ENCODE data around the gene NAA16. TPM values are rescaled to one million over a fixed set of nuclear protein-coding genes. Genes with fewer than 3 reads are reported as not detected.
"Not testable (repeated sequence)": the region's sequence is repeated elsewhere in the genome, so short reads cannot be mapped to it uniquely, and the experiment has no call there.

The NAA16 gene
- total RNA-seq, 1 donor from 2014 or later = 10.0 TPM

DNA sequence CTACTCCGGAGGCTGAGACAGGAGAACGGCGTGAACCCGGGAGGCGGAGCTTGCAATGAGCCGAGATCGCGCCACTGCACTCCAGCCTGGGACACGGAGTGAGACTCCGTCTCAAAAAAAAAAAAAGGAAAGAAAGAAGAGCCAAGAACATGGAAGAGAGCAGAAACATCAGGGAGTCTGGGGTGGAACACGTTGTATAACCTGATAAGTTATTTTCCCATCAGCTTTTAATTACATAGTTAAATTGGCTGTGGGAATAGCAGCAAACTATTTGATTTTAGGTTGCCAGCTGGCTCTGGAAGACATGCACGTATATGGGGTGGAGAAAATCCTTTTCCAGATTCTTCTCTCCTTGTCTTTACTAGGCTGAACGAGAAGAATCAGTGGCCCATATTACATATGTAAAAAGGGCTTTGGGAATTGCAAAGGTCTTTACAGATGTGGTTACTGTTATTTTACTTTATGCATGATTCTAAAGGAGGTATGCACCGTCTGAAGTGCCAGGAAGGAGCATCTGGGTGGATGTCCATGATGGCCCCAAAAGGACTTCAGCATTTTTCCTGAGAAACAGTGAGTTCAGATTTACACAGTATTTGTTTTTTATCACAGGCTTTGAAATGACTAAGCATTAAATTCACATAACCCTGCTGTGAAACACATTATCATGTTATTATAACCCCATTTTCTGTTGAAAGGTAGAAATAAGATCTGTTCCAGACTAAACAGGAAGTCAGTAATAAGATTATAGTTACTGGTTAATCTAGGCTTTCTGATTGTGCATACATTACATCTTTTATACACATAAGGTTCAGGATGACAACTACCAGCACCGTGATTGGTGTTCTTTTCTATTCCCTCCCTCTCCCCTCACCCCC lies 4.6 kb upstream of the NAA16 start:
- no peak for DNase-seq

DNA sequence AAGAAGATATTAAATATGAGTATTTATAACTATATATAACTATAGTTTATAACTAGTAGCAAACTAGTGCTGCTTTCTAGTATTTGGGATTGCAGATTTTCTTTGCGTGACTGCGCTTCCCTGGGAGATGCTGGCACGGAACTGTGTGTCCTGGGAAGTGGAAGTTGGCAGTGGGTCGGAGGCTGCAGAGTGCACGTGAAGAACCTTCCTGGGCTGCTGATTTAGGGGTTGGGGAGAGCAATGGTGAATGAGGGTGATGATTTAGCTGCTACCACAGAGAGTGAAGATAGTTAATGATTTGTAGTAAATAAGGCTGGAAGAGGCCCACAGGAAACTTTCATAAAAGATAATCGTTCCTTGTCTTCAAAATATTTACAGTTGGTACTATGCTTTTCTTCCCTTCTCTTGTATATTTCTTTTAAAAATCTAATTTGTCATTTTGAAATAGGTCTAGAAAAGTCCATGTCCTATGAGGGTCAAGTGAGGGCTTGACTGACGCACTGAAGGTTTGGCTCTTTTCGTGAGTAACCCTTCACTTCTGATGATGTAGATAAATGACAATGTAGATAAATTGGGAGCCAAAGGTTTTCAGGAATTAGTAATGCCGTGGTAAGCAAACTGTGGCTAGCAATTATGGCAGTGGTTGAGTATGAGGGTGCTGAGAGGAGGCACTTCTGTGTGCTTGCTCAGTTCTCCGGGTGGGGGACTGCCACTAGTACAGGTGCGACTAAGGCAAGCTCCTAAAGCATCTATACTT lies 3.0 kb upstream of the NAA16 start:
- DNase-seq = no peak

DNA sequence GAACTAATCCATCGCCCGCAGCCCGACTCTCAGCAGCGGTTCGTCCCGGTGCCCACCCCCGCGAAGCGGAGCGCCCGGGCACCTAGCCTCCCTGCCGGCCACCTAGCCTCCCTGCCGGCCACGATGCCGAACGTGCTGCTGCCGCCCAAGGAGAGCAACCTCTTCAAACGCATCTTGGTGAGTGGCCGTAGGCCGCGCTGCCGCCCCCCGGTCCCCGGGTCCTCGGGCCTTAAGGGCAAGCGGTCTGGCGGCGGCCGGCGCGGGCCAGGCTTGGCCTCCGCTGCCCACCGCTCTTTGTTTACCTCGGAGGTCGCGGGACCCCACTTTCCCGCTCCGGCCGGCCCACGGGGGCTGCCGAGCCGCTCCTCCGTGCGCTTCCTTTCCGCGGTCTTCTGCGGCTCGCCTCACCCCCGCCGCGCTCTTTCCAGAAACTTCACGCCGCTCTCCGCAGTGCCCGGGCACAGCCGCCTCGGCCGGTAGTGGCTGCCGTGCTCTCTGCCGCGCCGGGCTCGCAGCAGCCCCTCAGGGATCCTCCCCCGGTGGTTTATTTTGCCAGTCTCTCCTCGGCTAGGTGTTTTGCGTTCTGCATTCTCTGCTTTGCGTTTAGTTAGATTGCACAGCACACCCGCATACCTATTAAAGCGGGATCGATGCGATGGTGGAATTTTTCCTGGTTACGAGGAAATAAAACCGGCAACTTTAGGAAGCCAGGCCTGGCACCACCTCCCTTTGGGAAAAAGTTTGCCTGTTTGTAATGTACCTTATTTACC lies 524 bp downstream of the NAA16 start:
- peak; percentile 60 for DNase-seq

DNA sequence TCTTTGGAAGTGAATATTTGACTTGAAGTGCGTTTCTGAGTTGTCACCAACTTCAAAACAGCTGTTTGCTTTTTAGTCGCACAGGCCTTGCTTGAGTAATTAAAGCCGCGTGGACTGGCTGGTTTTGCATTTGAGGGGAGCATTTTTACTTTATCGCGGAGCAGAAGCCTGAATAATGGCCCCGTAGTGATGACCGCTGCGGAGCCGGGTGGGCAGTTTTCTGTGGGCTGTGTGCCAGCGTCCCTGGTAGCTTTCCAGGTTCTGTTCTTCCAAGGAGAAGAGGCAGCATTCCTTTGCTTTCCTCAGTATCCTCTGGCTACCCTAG lies 1.1 kb downstream of the NAA16 start:
- DNase-seq = peak; percentile 63

DNA sequence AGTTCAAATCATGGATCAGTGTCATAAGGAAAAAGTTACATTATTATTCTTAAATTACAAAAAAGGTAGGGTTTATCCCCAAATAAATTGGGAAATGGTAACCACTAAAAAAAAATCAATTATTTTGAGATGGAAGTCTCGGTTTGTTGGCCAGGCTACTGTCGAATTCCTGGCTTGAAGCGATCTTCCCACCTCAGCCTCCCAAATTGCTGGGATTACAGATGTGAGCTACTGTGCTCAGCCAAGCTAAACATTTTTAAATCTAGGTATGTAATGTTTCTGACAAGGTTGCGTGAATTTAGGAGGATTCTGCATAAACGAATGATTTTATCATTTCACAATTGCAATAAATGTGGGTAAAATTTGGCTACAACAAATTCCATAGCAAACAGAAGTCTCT lies 2.0 kb downstream of the NAA16 start:
- DNase-seq = no peak

DNA sequence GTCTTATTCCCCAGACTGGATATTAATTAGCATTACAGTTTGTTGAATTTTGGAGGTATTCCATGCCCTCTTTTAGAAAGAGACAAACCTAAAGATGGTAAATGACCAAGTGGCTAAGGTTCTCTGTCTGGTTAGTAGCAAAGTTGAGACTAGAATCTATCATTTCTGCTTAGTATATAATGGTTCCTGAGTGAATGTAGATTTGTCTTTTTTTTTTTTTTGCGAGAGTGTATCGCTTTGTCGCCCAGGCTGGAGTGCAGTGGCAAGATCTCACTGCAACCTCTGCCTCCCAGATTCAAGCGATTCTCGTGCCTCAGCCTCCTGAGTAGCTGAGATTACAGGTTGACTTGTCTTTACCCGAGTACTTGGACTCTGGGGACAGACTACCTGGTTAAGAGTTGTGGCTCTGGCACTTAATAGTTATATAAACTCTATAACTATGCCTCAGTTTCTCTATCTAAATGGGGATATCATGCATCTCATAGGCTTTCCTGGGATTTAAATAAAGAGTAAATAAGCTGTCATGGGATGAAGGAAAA lies 2.7 kb downstream of the NAA16 start:
- no peak for DNase-seq

DNA sequence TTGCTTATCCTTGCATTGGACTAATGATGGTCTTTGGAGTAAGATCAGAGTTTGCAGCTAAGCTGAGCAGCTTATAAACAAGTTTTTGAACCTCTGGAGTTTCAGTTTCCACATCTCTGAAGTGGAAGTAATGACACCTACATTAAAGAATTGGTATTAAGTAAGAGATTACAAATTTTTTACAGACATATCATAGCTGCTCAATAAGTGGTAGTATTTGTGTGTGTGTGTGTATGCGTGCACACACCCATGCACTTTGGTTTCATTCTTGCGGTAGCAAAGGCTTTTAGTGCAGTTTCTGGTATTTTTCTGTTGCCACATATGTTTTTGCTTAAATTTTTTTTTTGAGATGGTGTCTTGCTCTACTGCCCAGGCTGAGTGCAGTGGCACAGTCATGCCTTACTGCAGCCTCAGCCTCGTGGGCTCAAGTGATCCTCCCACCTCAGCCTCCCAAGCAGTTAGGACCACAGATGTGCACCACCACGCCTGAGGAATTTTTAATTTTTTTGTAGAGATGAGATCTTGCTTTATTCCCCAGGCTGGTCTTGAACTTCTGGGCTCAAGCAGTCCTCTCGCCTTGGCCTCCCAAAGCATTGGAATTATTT lies 4.5 kb downstream of the NAA16 start:
- no peak for DNase-seq

DNA sequence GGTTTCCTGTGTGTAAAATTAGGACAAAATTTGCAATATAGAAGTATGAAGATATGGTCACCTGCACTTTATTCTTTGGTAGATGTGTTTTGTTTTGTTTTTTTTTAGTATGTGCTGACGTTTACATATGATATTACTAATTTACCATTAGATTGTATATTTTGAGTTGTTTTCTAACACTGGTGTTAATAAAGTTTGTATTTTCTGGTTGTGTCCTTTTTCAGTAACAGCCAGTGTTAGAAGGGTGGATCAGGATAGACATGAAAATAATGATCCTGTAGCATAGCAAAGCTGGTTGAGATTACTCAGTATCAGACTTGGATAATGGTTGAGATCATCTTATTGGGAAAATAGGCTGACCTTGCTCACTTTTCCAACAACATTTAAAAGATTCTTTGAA lies 6.2 kb downstream of the NAA16 start:
- no peak for DNase-seq

DNA sequence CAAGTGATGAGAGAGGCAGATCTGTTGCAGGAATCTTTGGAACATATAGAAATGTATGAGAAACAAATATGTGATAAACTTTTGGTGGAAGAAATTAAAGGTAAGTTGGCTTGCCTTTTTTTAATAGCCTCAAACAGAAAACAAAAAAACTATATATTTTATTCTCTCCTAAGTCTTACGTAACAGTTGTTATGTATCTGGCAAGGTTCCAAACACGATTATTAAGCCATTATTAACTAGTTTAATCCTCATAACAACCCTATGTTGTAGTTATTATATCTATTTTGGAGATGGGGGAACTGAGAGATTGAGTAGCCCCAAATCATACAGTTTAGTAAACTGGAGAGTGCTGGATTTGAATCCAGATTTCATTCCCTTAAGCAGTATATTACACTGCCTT lies 14.7 kb downstream of the NAA16 start:
- DNase-seq = no peak

DNA sequence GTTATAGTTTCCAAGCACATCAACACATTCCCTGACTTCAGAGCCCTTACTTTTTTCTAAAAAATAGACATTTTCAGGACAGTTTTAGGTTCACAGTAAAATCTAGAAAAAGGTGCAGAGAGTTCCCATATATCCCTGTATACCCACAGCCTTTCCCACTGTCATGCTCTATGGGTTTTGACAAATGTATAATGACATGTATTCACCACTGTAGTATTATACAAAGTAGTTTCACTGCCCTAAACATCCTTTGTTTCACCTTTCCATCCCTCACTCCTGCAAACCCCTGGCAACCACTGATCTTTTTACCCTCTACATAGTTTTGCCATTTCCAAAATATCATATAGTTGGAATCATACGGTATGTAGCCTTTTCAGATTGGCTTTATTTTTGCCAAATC lies 15.6 kb downstream of the NAA16 start:
- DNase-seq = no peak

DNA sequence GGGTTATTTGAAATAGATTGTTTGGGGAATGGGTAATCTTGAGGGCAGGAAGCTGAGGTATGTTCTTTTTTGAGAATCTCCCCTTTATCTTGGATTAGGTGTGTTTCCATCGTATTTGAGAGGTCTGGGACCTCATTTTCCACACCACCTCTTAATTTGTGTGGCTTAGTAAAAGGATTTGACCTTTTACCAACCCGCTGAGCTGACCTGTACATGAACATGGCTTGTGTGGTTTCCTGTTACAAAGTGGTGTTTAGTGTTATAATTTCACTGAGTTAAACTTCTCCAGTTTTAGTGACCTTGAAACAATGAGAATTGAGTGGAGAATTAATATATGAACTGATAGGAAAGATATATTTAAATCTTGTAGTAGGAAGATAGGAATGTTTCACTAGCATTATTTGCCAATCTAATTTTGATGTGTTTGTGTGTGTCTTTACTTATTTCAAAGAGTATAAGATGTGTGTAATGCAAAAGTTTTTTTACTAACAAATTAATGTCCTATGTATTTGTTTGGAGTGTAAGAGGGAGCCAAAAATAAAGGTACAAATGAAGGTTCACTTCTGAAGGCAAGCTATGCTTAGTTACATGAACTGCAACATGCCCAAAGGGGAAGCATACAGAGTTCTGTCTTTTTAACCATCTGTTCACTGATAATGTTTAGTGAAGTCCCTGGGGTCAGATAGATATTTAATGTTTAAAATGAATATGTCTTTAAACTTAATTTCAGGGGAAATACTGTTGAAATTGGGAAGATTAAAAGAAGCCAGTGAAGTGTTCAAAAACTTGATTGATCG lies 17.1 kb downstream of the NAA16 start:
- DNase-seq = peak; percentile 27

DNA sequence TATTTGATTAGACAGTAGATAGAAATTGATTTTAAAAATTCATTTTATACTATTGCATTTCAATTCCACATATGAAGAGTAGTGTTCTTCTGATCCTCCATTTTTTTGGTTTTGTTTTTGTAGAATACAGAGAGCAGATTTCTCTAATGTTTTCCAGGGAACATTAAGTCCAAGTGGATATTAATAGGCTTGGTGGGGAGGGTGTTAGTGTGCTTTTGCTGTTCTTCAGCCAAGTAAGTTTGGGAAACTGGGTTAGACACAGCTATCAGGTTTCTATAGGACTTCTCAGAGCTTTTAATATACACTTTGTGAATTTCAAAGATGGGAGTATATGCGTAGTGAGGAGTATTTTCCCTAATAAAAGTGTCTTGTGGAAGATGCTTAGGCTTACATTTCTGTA lies 21.8 kb downstream of the NAA16 start:
- no peak for DNase-seq

DNA sequence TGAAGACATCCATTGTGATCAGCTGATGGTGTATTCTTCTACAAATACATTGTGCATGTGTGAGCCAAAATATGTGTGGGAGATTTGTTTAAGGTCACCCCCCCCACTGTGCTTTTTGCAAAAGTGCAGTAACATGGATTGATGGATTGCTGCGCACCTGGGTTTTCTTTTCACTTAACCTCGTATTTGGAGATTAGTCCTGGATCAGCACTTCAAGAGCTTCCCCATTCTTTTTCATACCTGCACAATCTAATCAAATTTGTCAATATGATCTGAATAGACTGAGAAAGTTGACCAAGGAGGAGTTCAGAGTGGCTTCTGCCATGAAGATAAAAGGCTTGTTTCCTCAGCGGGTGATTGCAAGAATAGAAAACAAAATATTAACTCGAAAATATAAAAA lies 23.7 kb downstream of the NAA16 start:
- DNase-seq = no peak

DNA sequence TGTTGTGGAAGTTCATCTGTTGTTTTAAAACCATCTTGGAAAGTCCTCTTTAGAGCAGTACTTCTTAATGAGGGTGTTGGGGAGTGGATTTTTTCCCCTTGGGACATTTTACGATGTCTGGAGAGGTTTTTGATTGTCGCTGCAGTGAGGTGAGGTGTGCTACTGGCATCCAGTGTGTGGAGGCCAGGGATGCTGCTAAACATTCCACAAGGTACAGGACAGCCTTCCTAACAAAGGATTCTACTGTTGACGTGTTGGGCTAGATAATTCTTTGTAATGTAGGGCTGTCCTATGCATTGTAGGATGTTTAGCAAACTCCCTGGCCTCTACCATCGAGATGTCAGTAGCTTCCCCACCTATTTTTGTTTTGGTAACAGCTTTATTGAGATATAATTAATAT lies 33.3 kb downstream of the NAA16 start:
- no peak for DNase-seq

DNA sequence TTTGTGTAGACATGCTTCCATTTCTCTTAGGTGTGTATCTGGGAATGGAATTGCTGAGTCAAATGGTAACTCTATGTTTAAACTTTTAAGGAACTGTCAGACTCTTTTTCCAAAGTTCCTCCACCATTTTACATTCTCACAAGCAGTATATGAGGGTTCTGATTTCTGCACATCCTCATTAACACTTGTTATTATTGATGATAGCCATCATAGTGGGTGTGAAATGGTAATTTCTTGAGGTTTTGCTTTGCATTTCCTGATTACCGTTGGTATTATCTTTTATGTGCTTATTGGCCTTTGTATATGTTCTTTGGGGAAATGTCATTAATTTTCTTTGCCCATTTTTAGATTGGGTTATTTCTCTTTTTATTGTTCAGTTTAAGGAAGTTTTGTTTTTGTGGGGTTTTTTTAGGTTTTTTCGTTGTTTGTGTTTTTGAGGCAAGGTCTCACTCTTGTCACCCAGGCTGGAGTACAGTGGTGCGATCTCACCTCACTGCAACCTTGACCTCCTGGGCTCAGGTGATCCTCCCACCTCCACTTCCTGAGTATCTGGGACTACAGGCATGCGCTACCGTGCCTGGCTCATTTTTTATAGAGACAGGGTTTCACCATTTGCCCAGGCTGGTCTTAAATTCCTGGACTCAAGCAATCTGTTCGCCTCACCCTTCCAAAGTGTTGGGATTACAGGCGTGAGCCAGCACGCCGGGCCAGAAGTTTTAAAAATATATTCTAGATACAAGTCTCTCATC lies 34.3 kb downstream of the NAA16 start:
- no peak for DNase-seq

DNA sequence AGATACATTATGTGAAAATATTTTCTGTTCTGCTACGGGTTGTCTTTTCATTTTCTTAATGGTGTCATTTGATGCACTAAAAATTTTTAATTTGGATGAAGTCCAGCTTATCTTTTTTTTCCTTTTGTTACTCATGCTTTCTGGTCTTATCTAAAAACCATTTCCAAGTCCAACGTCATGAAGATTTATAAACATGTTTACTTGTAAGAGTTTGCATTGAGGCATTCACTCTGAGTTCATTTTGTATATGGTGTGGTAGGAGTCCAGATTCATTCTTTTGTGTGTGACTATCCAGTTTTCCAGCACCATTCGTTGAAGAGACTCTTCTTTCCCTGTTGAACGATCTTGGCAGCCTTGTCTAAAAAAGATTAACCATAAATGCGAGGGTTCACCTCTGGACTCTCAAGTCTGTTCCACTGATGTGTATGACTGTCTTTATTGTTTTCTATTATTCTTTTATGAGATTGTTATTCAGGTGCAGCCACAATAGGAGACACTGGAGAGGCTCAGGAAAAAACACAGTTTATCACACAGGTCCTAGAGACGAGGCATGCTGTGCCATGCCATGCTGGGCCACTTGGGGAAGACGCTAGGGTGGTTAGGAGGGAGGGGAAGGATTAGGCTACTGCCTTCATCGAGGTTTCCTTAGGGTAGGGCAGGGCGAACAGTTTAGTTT lies 35.0 kb downstream of the NAA16 start:
- peak; percentile 33 for DNase-seq

DNA sequence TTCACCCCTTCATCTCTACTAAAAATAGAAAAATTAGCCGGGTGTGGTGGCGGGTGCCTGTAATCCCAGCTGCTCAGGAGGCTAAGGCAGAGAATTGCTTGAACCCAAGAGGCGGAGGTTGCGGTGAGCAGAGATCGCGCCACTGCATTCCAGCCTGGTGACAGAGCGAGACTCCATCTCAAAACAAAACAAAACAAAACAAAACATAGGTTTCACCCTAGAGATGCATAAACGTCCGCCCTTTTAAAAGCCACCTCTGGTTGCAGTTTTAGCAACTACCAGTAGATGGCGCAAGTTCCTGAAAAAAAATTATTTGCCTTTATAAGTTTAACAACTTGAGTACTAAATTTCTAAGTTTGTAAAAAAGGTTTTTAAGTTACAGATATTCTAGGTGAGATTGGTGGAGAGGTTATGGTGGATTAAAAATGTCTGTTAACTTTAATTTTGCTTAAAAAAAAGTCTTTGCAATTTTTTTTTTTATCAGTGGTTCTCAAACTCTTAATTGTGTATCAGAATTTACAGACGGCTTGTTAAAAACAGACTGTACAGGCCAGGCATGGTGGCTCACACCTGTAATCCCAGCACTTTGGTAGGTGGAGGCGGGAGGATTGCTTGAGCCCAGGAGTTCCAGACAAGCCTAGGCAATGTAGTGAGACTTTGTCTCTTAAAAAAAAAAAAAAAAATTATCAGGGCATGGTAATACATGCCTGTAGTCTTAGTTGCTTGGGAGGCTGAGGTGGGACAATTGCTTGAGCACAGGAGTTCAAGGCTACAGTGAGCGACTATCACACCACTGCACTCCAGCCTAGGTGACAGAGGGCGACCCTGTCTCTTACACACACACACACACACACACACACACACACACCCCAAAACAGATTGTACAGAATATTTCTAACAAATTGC lies 42.1 kb downstream of the NAA16 start:
- peak; percentile 83 for DNase-seq

DNA sequence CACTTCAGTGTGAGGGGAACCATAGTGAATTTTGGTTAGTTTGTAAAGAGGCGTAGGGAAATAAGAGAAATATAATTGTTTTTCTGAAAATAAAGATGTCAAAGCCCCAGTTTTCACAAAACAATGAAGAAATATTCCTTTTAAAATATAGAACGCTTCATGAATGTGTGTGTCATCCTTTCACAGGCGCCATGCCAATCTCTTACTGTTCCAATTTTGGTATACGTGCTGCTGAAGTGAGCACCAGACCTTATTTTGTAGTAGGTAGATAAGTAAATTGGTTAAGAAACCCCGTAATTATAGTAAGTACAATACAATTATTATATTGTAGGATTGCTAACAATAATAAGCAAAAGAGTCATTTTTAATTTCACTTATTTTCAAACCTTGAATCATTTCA lies 43.3 kb downstream of the NAA16 start:
- no peak for DNase-seq

DNA sequence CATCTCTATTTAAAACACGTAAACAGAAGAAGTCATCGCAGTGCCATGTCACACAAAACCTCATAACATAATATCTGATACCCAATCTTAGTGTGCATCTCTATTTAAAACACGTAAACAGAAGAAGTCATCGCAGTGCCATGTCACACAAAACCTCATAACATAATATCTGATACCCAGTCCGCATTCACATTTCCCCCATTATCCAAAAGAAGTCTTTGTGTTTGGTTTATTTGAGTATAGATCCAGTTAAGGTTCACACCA lies 45.2 kb downstream of the NAA16 start:
- DNase-seq = not testable (repeated sequence)

DNA sequence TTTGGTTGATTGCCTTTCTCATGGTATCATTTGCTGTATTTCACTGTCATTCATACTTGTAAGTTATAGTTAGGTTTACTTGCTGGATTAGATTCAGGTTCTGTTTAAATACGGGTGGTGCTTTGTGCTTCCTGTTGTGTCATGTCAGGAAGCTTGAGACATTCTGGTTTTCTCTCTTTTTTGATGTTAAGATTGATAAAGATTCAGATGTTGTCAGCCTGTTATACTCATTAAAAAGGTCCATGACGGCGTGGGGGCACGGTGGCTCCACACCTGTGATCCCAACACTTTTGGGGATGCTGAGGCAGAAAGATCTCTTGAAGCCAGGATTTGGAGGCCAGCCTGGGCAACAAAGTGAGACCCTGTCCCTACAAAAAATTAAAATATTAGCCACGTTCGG lies 45.7 kb downstream of the NAA16 start:
- peak; percentile 27 for DNase-seq
